ENCODE data around the gene RPL5. TPM values are rescaled to one million over a fixed set of nuclear protein-coding genes. Genes with fewer than 3 reads are reported as not detected.

Gene RPL5
- total and polyA plus RNA-seq, 9 of the 15 experiments (the other 6 are each of a cell fraction or from before 2014, with no cell fraction given): 1,467 to 4,252 (median 2,454) TPM

GRCh38 chr1:92784639-92785500 lies 47.0 kb upstream of the RPL5 start, which contains the start of gene EVI5 (continued):
- TF ChIP-seq ZNF407 (IDR thresholded peaks at IDR 0.05; ENCODE audit: low read depth) (no peak), EHMT2 (IDR thresholded peaks at IDR 0.05) (no peak), RFX7 (CRISPR knock-in tag; IDR thresholded peaks at IDR 0.05) (no peak), ZNF12 (CRISPR knock-in tag; IDR thresholded peaks at IDR 0.05) (peak; percentile 93), ETV6 (IDR thresholded peaks at IDR 0.05; ENCODE audit: borderline replicate concordance in 1 of 2, low read depth in 2 of 2, low read length in 1 of 2) (no peak), ETV6 (CRISPR knock-in tag; IDR thresholded peaks at IDR 0.05; ENCODE audit: borderline replicate concordance) (peak; percentile 97; the same call in 1 of the 2 replicates), FUS (optimal IDR thresholded peaks at IDR 0.05; ENCODE audit: low read depth, low read length) (no peak), ARID4B (CRISPR knock-in tag; IDR thresholded peaks at IDR 0.05) (peak; percentile 60), NONO (IDR thresholded peaks at IDR 0.05; ENCODE audit: low read depth in 2 of 2, low read length in 1 of 2) (peak; percentile 40 to 59; a peak in 1 of 4 replicates), SRSF3 (IDR thresholded peaks at IDR 0.05; ENCODE audit: insufficient read depth, low read length) (no peak), NCOA1 (IDR thresholded peaks at IDR 0.05; ENCODE audit: low read depth) (no peak; the same call in 1 of the 2 replicates), SMARCC2 (IDR thresholded peaks at IDR 0.05; ENCODE audit: low read depth) (no peak), ETS1 (conservative IDR thresholded peaks at IDR 0.05; ENCODE audit: control insufficient read depth, low read depth, low read length) (0 out of 2 replicates have a peak, but pooled peaks have one; percentile 50)

Measured in K562 (cell line).